SK-N-SH treated with all-trans-retinoic acid at 6 μM for 48 hours (cell line): ENCODE results near the gene GBF1.

Source experiments
- ATAC-seq: fragments of 200-7000 bp; cut with Tn5 transposase; 3 replicates; pipeline ENCODE4 v1.9.1; 2020; ENCODE audit warnings: mild to moderate bottlenecking, moderate library complexity
- ARNTL ChIP-seq: fragments of 450-650 bp; formaldehyde crosslinking; IDR thresholded peaks from 2 replicates; pipeline ENCODE4 v1.5.0; 2020; ENCODE audit warnings: low read depth, mild to moderate bottlenecking, moderate library complexity, borderline replicate concordance
- BACH2 ChIP-seq: fragments of 250-450 bp; sonication (Bioruptor Pico); IDR thresholded peaks from 2 replicates; pipeline ENCODE4 v1.9.0; 2021; ENCODE audit warnings: mild to moderate bottlenecking, borderline replicate concordance
- CSDC2 ChIP-seq: fragments of 250-450 bp; sonication (Bioruptor Pico); IDR thresholded peaks from 2 replicates; pipeline ENCODE4 v1.5.0; 2020; ENCODE audit warnings: mild to moderate bottlenecking, moderate library complexity
- ESRRG ChIP-seq: fragments of 250-450 bp; sonication (Bioruptor Pico); IDR thresholded peaks from 2 replicates; pipeline ENCODE4 v1.6.1; 2021; ENCODE audit warnings: mild to moderate bottlenecking
- GLIS3 ChIP-seq: fragments of 250-450 bp; sonication (Bioruptor Pico); IDR thresholded peaks from 2 replicates; pipeline ENCODE4 v1.5.0; 2020; ENCODE audit warnings: mild to moderate bottlenecking, moderate library complexity
- ISL1 ChIP-seq: fragments of 250-450 bp; sonication (Bioruptor Pico); IDR thresholded peaks from 2 replicates; pipeline ENCODE4 v2.1.2; 2022; ENCODE audit warnings: mild to moderate bottlenecking, moderate library complexity
- OSR1 ChIP-seq: fragments of 250-450 bp; sonication (Bioruptor Pico); IDR thresholded peaks from 2 replicates; pipeline ENCODE4 v1.8.0; 2022; ENCODE audit warnings: moderate library complexity, mild to moderate bottlenecking, inconsistent platforms
- PPARA ChIP-seq: fragments of 250-450 bp; sonication (Bioruptor Pico); IDR thresholded peaks from 2 replicates; pipeline ENCODE4 v1.5.0; 2020; ENCODE audit warnings: mild to moderate bottlenecking, borderline replicate concordance
- RARB ChIP-seq: fragments of 250-450 bp; sonication (Bioruptor Pico); IDR thresholded peaks from 2 replicates; pipeline ENCODE4 v1.8.0; 2021; ENCODE audit warnings: mild to moderate bottlenecking, moderate library complexity
- TCF4 ChIP-seq: fragments of 250-450 bp; sonication (Bioruptor Pico); IDR thresholded peaks from 2 replicates; pipeline ENCODE4 v1.8.0; 2021; ENCODE audit warnings: mild to moderate bottlenecking, moderate library complexity, borderline replicate concordance
- ZFP3 ChIP-seq: fragments of 250-450 bp; sonication (Bioruptor Pico); IDR thresholded peaks from 2 replicates; pipeline ENCODE4 v1.5.0; 2020; ENCODE audit warnings: mild to moderate bottlenecking, moderate library complexity
- ZFP30 ChIP-seq: fragments of 450-650 bp; formaldehyde crosslinking; IDR thresholded peaks from 2 replicates; pipeline ENCODE4 v1.5.0; 2022; ENCODE audit warnings: mild to moderate bottlenecking, moderate library complexity
- ZNF565 ChIP-seq: fragments of 450-650 bp; formaldehyde crosslinking; conservative IDR thresholded peaks from 2 replicates; pipeline ENCODE4 v1.5.0; 2020; ENCODE audit warnings: low read depth, mild to moderate bottlenecking, moderate library complexity
- ZNF70 ChIP-seq: fragments of 450-650 bp; formaldehyde crosslinking; IDR thresholded peaks from 2 replicates; pipeline ENCODE4 v1.5.0; 2020; ENCODE audit warnings: mild to moderate bottlenecking, moderate library complexity
- ZNF8 ChIP-seq: fragments of 450-650 bp; formaldehyde crosslinking; IDR thresholded peaks from 2 replicates; pipeline ENCODE4 v1.5.0; 2020; ENCODE audit warnings: mild to moderate bottlenecking, moderate library complexity
- TF ChIP-seq, protein P1 (sequence below): fragments of 250-450 bp; sonication (Bioruptor Pico); IDR thresholded peaks from 2 replicates; pipeline ENCODE4 v1.5.0; 2020; ENCODE audit warnings: mild to moderate bottlenecking, moderate library complexity
- TF ChIP-seq, protein P2 (sequence below): fragments of 250-450 bp; sonication (Bioruptor Pico); IDR thresholded peaks from 2 replicates; pipeline ENCODE4 v1.8.0; 2020; ENCODE audit warnings: mild to moderate bottlenecking, moderate library complexity, borderline replicate concordance
- TF ChIP-seq, protein P3 (sequence below): fragments of 250-450 bp; sonication (Bioruptor Pico); IDR thresholded peaks from 2 replicates; pipeline ENCODE4 v1.5.1; 2021; ENCODE audit warnings: mild to moderate bottlenecking, moderate library complexity
- TF ChIP-seq, protein P4 (sequence below): fragments of 250-450 bp; sonication (Bioruptor Pico); IDR thresholded peaks from 2 replicates; pipeline ENCODE4 v1.8.0; 2021; ENCODE audit warnings: low read depth, mild to moderate bottlenecking, moderate library complexity, borderline replicate concordance

The GBF1 gene

DNA sequence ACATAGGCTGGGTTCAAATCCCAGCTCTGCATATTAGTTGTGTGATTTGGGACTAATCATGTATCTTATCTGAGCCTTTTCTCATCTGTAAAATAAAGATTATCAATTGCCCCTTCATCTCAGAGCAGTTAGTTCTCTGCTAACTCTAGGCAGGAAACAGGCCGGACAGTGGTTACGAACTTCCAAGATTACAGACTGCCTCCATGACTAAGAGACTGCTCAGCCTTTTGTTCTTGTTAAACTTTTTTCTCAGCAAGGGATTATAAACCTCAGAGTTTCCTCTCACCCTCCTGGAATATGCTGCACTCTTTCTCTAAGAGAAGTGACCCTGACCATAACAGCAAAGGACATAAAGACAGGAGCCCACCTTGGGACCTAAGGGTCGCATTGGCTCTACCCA lies 97.6 kb downstream of the GBF1 start:
- ATAC-seq: peak; percentile 63
- no peak for TF ChIP-seq ISL1 (CRISPR knock-in tag)
- TF ChIP-seq, protein P1, sequence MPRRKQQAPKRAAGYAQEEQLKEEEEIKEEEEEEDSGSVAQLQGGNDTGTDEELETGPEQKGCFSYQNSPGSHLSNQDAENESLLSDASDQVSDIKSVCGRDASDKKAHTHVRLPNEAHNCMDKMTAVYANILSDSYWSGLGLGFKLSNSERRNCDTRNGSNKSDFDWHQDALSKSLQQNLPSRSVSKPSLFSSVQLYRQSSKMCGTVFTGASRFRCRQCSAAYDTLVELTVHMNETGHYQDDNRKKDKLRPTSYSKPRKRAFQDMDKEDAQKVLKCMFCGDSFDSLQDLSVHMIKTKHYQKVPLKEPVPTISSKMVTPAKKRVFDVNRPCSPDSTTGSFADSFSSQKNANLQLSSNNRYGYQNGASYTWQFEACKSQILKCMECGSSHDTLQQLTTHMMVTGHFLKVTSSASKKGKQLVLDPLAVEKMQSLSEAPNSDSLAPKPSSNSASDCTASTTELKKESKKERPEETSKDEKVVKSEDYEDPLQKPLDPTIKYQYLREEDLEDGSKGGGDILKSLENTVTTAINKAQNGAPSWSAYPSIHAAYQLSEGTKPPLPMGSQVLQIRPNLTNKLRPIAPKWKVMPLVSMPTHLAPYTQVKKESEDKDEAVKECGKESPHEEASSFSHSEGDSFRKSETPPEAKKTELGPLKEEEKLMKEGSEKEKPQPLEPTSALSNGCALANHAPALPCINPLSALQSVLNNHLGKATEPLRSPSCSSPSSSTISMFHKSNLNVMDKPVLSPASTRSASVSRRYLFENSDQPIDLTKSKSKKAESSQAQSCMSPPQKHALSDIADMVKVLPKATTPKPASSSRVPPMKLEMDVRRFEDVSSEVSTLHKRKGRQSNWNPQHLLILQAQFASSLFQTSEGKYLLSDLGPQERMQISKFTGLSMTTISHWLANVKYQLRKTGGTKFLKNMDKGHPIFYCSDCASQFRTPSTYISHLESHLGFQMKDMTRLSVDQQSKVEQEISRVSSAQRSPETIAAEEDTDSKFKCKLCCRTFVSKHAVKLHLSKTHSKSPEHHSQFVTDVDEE: no peak
- TF ChIP-seq BACH2: no peak
- TF ChIP-seq ZNF565 (CRISPR knock-in tag): no peak
- no peak for TF ChIP-seq ZFP30 (CRISPR knock-in tag)
- TF ChIP-seq, protein P2, sequence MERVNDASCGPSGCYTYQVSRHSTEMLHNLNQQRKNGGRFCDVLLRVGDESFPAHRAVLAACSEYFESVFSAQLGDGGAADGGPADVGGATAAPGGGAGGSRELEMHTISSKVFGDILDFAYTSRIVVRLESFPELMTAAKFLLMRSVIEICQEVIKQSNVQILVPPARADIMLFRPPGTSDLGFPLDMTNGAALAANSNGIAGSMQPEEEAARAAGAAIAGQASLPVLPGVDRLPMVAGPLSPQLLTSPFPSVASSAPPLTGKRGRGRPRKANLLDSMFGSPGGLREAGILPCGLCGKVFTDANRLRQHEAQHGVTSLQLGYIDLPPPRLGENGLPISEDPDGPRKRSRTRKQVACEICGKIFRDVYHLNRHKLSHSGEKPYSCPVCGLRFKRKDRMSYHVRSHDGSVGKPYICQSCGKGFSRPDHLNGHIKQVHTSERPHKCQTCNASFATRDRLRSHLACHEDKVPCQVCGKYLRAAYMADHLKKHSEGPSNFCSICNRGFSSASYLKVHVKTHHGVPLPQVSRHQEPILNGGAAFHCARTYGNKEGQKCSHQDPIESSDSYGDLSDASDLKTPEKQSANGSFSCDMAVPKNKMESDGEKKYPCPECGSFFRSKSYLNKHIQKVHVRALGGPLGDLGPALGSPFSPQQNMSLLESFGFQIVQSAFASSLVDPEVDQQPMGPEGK (CRISPR knock-in tag): no peak
- no peak for TF ChIP-seq ZNF70 (CRISPR knock-in tag)
- TF ChIP-seq TCF4 (CRISPR knock-in tag): no peak
- TF ChIP-seq ESRRG (CRISPR knock-in tag): no peak
- no peak for TF ChIP-seq GLIS3 (CRISPR knock-in tag)
- TF ChIP-seq, protein P3, sequence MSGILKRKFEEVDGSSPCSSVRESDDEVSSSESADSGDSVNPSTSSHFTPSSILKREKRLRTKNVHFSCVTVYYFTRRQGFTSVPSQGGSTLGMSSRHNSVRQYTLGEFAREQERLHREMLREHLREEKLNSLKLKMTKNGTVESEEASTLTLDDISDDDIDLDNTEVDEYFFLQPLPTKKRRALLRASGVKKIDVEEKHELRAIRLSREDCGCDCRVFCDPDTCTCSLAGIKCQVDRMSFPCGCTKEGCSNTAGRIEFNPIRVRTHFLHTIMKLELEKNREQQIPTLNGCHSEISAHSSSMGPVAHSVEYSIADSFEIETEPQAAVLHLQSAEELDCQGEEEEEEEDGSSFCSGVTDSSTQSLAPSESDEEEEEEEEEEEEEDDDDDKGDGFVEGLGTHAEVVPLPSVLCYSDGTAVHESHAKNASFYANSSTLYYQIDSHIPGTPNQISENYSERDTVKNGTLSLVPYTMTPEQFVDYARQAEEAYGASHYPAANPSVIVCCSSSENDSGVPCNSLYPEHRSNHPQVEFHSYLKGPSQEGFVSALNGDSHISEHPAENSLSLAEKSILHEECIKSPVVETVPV (CRISPR knock-in tag): no peak

DNA sequence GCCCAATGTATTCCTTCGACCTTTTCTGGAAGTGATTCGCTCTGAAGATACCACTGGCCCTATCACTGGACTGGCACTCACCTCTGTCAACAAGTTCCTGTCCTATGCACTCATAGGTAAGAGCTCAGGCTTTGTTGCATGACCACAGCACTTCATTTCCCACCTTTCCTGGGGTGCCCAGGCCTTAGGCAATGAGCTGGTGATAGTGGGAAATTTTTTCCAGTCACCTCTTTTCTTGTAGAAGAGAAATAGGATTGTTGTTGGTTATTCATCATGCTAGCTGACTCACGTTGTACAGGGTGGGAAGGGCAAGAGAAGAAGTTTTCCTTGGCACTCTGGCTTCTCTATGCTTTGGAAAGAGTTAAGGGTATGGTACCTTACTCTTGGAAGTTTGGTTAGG lies 98.7 kb downstream of the GBF1 start:
- TF ChIP-seq ZNF70 (CRISPR knock-in tag) (no peak), OSR1 (no peak), RARB (CRISPR knock-in tag) (no peak), PPARA (no peak), TCF4 (CRISPR knock-in tag) (no peak), ESRRG (CRISPR knock-in tag) (no peak), ZNF8 (CRISPR knock-in tag) (no peak), GLIS3 (CRISPR knock-in tag) (no peak), ZNF565 (CRISPR knock-in tag) (no peak), ZFP3 (CRISPR knock-in tag) (no peak), ARNTL (CRISPR knock-in tag) (no peak), CSDC2 (no peak), BACH2 (no peak)
- TF ChIP-seq, protein P3 (CRISPR knock-in tag): no peak
- TF ChIP-seq, protein P4, sequence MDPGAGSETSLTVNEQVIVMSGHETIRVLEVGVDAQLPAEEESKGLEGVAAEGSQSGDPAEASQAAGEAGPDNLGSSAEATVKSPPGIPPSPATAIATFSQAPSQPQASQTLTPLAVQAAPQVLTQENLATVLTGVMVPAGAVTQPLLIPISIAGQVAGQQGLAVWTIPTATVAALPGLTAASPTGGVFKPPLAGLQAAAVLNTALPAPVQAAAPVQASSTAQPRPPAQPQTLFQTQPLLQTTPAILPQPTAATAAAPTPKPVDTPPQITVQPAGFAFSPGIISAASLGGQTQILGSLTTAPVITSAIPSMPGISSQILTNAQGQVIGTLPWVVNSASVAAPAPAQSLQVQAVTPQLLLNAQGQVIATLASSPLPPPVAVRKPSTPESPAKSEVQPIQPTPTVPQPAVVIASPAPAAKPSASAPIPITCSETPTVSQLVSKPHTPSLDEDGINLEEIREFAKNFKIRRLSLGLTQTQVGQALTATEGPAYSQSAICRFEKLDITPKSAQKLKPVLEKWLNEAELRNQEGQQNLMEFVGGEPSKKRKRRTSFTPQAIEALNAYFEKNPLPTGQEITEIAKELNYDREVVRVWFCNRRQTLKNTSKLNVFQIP (CRISPR knock-in tag): no peak
- TF ChIP-seq, all 23 proteins: peak for 0
- no peak for ATAC-seq

DNA sequence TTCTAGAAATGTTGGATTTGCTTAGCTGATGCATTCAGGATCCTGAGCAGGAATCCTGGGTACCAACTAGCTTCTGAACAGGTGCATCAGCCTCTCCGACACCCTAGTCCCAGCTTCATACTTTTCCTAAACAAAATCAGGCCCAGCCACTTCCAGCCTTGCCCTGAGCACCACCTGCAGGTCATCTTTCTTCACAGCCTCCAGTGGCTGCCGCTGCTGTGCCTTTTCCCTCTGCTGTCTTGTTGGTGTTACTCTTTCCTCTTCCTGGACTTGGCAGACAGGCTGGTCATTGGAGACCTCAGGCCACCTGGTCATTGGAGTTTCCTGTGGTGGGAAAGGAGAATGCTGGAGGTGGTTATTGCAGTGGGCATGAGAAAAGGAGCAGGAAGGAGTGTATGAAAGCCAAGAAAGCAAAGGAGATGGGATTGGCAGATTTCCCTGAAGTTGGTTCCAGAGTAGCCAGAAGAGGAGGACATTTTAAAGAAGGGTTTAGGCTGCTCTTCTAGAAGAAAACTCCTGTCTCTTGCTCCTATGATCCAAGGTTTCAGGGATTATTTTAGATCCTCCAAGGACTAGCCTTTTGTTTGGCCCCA lies 102.0 kb downstream of the GBF1 start:
- TF ChIP-seq, protein P4 (CRISPR knock-in tag): no peak
- TF ChIP-seq, protein P3 (CRISPR knock-in tag): no peak
- TF ChIP-seq TCF4 (CRISPR knock-in tag): no peak
- TF ChIP-seq, protein P1: no peak
- TF ChIP-seq, all 23 proteins: peak for 0
- peak; percentile 76 for ATAC-seq
